Esophagus squamous epithelium (tissue), 4 donors: ENCODE data around the gene P2RX4.

Source experiments
- POLR2A ChIP-seq, 4 donors: fragments of 450-650 bp; IDR thresholded peaks; one replicate each; pipeline ENCODE4 v1.6.1; 2017; ENCODE audit warnings: antibody characterized with exemption in 4 of 4, mild to moderate bottlenecking in 4 of 4, moderate library complexity in 3 of 4
- TF ChIP-seq, protein P1 (sequence below), 6 experiments: fragments of 450-650 bp in 4 of 6; fragments of 200-600 bp in 2 of 6; sonication (generic) in 2 of 6; IDR thresholded peaks; one replicate each; pipeline ENCODE4 v1.5.1; 2016 to 2019; ENCODE audit warnings: antibody characterized with exemption in 6 of 6, mild to moderate bottlenecking in 4 of 6, moderate library complexity in 4 of 6

- TF ChIP-seq, protein P1, sequence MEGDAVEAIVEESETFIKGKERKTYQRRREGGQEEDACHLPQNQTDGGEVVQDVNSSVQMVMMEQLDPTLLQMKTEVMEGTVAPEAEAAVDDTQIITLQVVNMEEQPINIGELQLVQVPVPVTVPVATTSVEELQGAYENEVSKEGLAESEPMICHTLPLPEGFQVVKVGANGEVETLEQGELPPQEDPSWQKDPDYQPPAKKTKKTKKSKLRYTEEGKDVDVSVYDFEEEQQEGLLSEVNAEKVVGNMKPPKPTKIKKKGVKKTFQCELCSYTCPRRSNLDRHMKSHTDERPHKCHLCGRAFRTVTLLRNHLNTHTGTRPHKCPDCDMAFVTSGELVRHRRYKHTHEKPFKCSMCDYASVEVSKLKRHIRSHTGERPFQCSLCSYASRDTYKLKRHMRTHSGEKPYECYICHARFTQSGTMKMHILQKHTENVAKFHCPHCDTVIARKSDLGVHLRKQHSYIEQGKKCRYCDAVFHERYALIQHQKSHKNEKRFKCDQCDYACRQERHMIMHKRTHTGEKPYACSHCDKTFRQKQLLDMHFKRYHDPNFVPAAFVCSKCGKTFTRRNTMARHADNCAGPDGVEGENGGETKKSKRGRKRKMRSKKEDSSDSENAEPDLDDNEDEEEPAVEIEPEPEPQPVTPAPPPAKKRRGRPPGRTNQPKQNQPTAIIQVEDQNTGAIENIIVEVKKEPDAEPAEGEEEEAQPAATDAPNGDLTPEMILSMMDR (IDR thresholded peaks at IDR 0.05): no peak
- TF ChIP-seq POLR2A (IDR thresholded peaks at IDR 0.05): no peak
These were observed 27.6 kb upstream of the P2RX4 start for GRCh38 chr12:121182222-121182893.
